Panc1 (cell line): ENCODE measurements around the gene MAT2A.

Experiments
- POLR2AphosphoS5 ChIP-seq: IDR thresholded peaks from 2 replicates; pipeline ENCODE4 v1.6.1; 2012; ENCODE audit warnings: mild to moderate bottlenecking, low read depth, low read length, moderate library complexity
- TCF7L2 ChIP-seq: IDR thresholded peaks from 2 replicates; pipeline ENCODE4 v1.6.1; 2011; ENCODE audit warnings: mild to moderate bottlenecking, low read depth, low read length, inconsistent platforms
- TF ChIP-seq, protein P1 (sequence below): fragments of 450-650 bp; IDR thresholded peaks from 2 replicates; pipeline ENCODE4 v1.5.1; 2017; ENCODE audit warnings: mild to moderate bottlenecking

DNA sequence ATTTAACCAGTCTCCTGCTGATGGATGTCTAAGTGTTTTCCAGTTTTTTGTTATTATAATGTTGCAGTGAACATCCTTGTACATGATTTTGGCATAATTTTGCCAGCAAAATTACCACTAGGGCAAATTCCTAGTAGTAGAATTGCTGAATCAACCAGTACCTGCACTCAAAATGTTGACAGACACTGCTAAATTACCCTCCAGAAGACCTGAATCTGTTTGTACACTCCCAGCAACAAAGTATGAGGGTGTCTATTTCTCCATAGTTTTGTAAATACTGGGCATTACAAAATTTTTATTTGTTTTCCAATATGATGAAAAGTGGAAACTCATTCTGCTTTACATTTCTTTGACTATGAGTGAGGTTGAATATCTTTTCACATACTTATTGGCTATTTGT lies 11.2 kb upstream of the MAT2A start:
- TF ChIP-seq, protein P1, sequence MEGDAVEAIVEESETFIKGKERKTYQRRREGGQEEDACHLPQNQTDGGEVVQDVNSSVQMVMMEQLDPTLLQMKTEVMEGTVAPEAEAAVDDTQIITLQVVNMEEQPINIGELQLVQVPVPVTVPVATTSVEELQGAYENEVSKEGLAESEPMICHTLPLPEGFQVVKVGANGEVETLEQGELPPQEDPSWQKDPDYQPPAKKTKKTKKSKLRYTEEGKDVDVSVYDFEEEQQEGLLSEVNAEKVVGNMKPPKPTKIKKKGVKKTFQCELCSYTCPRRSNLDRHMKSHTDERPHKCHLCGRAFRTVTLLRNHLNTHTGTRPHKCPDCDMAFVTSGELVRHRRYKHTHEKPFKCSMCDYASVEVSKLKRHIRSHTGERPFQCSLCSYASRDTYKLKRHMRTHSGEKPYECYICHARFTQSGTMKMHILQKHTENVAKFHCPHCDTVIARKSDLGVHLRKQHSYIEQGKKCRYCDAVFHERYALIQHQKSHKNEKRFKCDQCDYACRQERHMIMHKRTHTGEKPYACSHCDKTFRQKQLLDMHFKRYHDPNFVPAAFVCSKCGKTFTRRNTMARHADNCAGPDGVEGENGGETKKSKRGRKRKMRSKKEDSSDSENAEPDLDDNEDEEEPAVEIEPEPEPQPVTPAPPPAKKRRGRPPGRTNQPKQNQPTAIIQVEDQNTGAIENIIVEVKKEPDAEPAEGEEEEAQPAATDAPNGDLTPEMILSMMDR = no peak
- TF ChIP-seq POLR2AphosphoS5 (no peak), TCF7L2 (no peak)
